ENCODE measurements around the gene ADAP1. TPM values are rescaled to one million over a fixed set of nuclear protein-coding genes. Genes with fewer than 3 reads are reported as not detected.
A peak's percentile ranks its signal among the peaks of the same experiment; 100 is the strongest.
"Not testable (repeated sequence)": the region's sequence is repeated elsewhere in the genome, so short reads cannot be mapped to it uniquely, and the experiment has no call there.

Gene ADAP1, protein sequence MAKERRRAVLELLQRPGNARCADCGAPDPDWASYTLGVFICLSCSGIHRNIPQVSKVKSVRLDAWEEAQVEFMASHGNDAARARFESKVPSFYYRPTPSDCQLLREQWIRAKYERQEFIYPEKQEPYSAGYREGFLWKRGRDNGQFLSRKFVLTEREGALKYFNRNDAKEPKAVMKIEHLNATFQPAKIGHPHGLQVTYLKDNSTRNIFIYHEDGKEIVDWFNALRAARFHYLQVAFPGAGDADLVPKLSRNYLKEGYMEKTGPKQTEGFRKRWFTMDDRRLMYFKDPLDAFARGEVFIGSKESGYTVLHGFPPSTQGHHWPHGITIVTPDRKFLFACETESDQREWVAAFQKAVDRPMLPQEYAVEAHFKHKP
- total RNA-seq: 10 to 100 TPM; 24.5 to 24.6 TPM

DNA sequence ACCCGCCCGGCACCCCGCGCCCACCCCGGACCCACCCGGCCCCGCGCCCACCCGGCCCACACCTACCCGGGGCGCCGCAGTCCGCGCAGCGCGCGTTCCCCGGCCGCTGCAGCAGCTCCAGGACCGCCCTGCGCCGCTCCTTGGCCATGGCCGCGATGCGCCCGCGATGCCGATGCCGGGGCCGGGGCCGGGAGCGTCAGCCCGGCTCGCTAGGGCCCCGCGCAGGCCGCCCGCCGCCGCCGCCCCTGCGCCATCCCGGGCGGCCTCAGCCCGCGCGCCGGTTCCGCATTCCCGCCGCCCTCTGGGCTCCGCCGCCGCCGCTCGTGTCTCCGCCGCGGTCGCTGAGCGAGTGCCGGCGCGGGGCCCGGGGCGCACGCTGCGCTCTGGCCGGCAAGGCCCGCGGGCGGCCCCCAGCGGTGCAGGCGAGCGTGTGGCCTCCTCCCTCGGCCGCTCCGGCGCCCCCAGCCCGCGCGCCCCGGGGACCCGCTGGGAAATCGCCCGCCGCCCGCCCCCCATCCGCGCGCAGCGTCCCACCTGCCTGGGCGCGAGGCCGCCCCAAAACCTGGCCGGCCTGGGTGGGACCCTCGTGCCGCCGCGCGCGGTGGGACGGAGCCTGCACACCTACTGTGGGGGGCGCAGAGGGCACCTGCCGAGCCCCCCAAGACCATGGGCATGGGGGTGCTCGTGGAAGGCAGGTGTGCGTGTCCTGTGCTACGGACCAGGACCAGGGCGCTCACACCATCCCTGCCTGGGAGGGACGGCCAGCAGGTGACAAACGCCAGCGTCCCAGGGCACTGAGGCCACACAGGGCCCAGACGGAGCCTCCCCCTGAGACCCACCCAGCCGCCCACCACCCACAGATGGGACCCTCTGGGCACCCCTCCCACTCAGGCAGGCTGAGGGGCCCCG lies at the start of gene ADAP1:
ADAP1 (minus strand) TSS at position 351 of the 909 bp plus-strand sequence; CDS start at position 148, 203 bp downstream.
- no peak for ATAC-seq (ENCODE audit: insufficient number of reproducible peaks, low FRiP score, low read depth)
- TF ChIP-seq, protein P1, sequence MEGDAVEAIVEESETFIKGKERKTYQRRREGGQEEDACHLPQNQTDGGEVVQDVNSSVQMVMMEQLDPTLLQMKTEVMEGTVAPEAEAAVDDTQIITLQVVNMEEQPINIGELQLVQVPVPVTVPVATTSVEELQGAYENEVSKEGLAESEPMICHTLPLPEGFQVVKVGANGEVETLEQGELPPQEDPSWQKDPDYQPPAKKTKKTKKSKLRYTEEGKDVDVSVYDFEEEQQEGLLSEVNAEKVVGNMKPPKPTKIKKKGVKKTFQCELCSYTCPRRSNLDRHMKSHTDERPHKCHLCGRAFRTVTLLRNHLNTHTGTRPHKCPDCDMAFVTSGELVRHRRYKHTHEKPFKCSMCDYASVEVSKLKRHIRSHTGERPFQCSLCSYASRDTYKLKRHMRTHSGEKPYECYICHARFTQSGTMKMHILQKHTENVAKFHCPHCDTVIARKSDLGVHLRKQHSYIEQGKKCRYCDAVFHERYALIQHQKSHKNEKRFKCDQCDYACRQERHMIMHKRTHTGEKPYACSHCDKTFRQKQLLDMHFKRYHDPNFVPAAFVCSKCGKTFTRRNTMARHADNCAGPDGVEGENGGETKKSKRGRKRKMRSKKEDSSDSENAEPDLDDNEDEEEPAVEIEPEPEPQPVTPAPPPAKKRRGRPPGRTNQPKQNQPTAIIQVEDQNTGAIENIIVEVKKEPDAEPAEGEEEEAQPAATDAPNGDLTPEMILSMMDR (IDR thresholded peaks at IDR 0.05): no peak
- Histone ChIP-seq H3K4me3 (peak within 1 kb of the TSS; percentile 87), H3K4me1 (ENCODE audit: control insufficient read depth in 1 of 2, low read depth in 2 of 2) (peaks cover 8 to 19% of the 10 kb centered on the region in 2 donors), H3K36me3 (no peaks in the 10 kb centered on the region), H3K9me3 (no peaks in the 10 kb centered on the region), H3K27ac (peak within 1 kb of the TSS in 1 of 2 donors; percentile 34), H3K27me3 (replicated peaks; ENCODE audit: insufficient read depth) (no peaks in the 10 kb centered on the region)
- DNase-seq (ENCODE audit: low spot score): no peak

DNA sequence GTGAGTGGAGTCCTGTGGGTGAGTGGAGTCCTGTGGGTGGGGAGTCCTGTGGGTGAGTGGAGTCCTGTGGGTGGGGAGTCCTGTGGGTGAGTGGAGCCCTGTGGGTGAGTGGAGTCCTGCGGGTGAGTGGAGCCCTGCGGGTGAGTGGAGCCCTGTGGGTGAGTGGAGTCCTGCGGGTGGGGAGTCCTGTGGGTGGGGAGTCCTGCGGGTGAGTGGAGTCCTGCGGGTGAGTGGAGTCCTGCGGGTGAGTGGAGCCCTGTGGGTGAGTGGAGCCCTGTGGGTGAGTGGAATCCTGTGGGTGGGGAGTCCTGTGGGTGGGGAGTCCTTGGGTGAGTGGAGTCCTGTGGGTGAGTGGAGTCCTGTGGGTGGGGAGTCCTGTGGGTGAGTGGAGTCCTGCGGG lies 48.0 kb upstream of the ADAP1 start:
- not testable (repeated sequence) for H3K27me3 ChIP-seq (replicated peaks; ENCODE audit: insufficient read depth); ATAC-seq (ENCODE audit: insufficient number of reproducible peaks, low FRiP score, low read depth); H3K36me3 ChIP-seq; H3K9me3 ChIP-seq; H3K4me1 ChIP-seq (ENCODE audit: control insufficient read depth in 1 of 2, low read depth in 2 of 2); H3K27ac ChIP-seq; H3K4me3 ChIP-seq; DNase-seq (ENCODE audit: low spot score)

DNA sequence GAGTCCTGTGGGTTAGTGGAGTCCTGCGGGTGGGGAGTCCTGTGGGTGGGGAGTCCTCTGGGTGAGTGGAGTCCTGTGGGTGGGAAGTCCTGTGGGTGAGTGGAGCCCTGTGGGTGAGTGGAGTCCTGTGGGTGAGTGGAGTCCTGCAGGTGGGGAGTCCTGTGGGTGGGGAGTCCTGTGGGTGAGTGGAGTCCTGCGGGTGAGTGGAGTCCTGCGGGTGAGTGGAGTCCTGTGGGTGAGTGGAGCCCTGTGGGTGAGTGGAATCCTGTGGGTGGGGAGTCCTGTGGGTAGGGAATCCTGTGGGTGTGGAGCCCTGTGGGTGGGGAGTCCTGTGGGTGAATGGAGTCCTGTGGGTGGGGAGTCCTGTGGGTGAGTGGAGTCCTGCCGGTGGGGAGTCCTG lies 47.5 kb upstream of the ADAP1 start:
- not testable (repeated sequence) for H3K9me3 ChIP-seq; H3K27me3 ChIP-seq (replicated peaks; ENCODE audit: insufficient read depth); H3K4me1 ChIP-seq (ENCODE audit: control insufficient read depth in 1 of 2, low read depth in 2 of 2); H3K4me3 ChIP-seq; ATAC-seq (ENCODE audit: insufficient number of reproducible peaks, low FRiP score, low read depth); H3K27ac ChIP-seq; DNase-seq (ENCODE audit: low spot score); H3K36me3 ChIP-seq

DNA sequence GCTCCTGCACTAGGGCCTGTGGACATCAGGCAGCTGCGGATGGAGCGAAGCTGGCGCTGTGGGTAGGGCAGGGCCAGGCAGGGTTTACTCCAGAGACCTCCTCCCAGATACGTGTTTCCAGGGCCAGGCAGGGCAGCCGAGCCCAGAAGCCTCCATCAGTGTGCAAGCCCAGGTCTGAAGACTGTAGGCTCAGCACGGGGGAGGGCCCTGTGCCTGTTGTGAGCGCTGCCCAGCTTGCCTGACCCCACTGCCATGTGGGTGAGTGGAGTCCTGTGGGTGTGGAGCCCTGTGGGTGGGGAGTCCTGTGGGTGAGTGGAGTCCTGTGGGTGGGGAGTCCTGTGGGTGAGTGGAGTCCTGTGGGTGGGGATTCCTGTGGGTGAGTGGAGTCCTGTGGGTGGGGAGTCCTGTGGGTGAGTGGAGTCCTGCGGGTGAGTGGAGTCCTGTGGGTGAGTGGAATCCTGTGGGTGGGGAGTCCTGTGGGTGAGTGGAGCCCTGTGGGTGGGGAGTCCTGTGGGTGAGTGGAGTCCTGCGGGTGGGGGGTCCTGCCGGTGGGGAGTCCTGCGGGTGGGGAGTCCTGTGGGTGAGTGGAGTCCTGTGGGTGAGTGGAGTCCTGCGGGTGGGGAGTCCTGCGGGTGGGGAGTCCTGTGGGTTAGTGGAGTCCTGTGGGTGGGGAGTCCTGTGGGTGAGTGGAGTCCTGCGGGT lies 46.7 kb upstream of the ADAP1 start:
- not testable (repeated sequence) for DNase-seq (ENCODE audit: low spot score); ATAC-seq (ENCODE audit: insufficient number of reproducible peaks, low FRiP score, low read depth); H3K4me3 ChIP-seq; H3K27me3 ChIP-seq (replicated peaks; ENCODE audit: insufficient read depth); H3K9me3 ChIP-seq; H3K4me1 ChIP-seq (ENCODE audit: control insufficient read depth in 1 of 2, low read depth in 2 of 2); H3K27ac ChIP-seq; H3K36me3 ChIP-seq

DNA sequence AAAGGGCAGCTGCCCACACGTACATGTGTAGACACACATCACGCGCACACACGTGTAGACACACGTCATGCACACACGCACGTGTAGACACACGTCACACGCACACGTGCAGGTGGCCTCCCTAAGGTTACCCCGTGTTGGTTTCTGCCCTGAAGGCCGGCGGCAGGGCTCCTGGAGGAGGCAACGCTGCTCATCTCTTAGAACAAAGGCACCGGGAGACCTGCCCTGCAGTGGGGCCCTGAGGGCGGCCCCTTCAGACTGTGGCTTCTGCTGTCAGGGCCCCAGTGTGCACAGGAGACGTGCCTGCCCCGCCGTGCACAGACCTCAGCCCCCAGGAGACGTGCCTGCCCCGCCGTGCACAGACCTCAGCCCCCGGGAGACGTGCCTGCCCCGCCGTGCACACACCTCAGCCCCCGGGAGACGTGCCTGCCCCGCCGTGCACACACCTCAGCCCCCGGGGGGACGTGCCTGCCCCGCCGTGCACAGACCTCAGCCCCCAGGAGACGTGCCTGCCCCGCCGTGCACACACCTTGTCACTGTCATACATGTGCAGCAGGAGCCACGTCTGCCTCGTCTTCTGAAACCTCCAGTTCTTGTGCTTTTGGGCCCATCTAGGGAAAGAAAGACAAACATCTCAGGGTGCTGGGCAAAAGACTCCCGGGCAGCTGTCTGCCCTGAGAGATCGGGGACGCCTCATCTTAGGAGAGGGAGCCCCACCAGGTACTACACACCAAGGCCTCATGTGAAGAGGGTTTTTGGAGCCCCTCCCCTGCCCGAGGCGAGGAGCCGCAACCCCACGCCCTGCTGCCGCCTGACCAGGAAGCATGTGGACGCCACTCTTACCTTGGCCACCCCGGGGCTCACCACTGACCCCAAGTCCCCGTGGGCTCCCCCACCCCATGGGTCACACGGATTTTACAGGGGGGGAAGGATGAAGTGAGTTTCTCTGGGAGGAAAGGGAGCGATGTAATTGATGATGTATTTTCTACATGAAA lies 45.8 kb upstream of the ADAP1 start:
- Histone ChIP-seq H3K4me3 (no peak overlapping the region), H3K4me1 (ENCODE audit: control insufficient read depth in 1 of 2, low read depth in 2 of 2) (no peaks in the 10 kb centered on the region), H3K27me3 (replicated peaks; ENCODE audit: insufficient read depth) (no peaks in the 10 kb centered on the region), H3K36me3 (peaks cover 8% of the 10 kb centered on the region), H3K9me3 (no peaks in the 10 kb centered on the region), H3K27ac (no peak overlapping the region)
- ATAC-seq (ENCODE audit: insufficient number of reproducible peaks, low FRiP score, low read depth): no peak
- no peak for DNase-seq (ENCODE audit: low spot score)
- TF ChIP-seq, protein P1 (IDR thresholded peaks at IDR 0.05): no peak

All from thoracic aorta (tissue), 2 donors.